ENCODE measurements around the gene KDM4B. TPM values are rescaled to one million over a fixed set of nuclear protein-coding genes. Genes with fewer than 3 reads are reported as not detected.

The KDM4B gene
- total RNA-seq, 1 donor from 2014 or later, result 39.0 TPM

DNA sequence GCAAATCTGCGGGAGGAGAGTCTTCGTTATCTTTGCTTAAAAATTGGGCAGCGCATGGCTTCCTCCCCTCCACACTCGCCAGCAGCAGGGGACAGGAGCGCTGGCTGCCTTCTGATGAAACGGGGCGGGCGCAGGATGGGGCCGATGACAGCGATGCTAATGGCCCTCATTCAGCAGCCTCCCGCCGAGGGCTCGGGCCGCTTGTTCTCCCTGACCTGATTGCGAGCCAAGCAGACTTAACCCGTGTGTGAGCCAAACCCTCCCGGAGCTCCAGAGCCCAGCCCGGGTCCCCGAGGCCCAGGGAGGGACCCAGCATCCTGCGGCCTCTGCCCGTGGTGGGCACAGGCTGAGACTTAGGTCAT is 90.3 kb downstream of the KDM4B start:
- no peak for DNase-seq
- no peak overlapping the region for H3K4me3 ChIP-seq
- H3K4me1 ChIP-seq, result no peaks in the 10 kb centered on the region
- no peak for ATAC-seq
- intact Hi-C loops (cut with DNase I), result no loop called here
- TF ChIP-seq, protein P1, sequence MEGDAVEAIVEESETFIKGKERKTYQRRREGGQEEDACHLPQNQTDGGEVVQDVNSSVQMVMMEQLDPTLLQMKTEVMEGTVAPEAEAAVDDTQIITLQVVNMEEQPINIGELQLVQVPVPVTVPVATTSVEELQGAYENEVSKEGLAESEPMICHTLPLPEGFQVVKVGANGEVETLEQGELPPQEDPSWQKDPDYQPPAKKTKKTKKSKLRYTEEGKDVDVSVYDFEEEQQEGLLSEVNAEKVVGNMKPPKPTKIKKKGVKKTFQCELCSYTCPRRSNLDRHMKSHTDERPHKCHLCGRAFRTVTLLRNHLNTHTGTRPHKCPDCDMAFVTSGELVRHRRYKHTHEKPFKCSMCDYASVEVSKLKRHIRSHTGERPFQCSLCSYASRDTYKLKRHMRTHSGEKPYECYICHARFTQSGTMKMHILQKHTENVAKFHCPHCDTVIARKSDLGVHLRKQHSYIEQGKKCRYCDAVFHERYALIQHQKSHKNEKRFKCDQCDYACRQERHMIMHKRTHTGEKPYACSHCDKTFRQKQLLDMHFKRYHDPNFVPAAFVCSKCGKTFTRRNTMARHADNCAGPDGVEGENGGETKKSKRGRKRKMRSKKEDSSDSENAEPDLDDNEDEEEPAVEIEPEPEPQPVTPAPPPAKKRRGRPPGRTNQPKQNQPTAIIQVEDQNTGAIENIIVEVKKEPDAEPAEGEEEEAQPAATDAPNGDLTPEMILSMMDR (IDR thresholded peaks at IDR 0.05), result no peak
- H3K9me3 ChIP-seq, result no peaks in the 10 kb centered on the region
- no peaks in the 10 kb centered on the region for H3K27me3 ChIP-seq
- H3K27ac ChIP-seq, result no peak overlapping the region
- peaks cover 16% of the 10 kb centered on the region for H3K36me3 ChIP-seq

DNA sequence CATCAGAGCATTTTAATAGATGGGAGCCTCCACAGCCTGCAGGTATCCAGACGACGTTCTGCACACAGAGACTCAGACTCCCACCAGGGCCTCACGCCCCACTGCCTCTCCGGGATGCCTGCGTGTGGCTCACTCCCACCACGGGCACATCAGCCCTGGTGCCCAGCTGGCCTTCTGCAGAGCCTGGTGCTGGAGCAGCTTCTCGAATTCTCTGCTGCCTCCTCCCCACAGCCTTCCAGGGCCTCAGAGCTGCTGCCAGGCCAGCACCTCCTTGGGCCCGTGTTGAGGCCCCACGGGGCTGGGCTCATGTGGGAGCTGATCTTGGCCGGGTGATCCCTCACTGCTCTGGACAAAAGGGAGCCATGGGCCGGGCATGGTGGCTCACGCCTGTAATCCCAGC is 90.9 kb downstream of the KDM4B start:
- intact Hi-C loops (cut with DNase I), result no loop called here
- TF ChIP-seq, protein P1 (IDR thresholded peaks at IDR 0.05), result no peak
- DNase-seq, result no peak
- no peak overlapping the region for H3K4me3 ChIP-seq
- no peak overlapping the region for H3K27ac ChIP-seq
- no peaks in the 10 kb centered on the region for H3K27me3 ChIP-seq
- no peaks in the 10 kb centered on the region for H3K9me3 ChIP-seq
- ATAC-seq, result no peak
- H3K36me3 ChIP-seq, result peaks cover 12% of the 10 kb centered on the region
- no peaks in the 10 kb centered on the region for H3K4me1 ChIP-seq

DNA sequence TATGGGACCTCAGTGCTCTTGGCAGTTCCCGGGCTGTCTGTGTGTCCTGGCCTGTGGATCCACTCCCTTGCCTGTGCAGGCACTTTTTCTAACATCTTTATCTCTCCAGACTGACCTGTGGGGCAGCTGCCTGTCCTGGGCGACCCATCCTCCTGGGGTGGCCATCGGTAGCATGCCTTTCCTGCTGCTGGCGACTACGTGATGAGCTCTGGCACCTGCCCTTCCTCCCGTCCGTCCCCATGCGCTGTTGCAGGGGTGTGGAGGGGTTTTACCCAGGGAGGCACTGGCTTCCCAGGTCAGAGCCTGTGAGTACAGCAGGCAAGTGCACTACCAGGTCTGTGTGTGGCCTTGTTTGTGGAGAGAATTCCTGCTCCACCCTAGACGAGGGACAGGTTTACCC is 93.3 kb downstream of the KDM4B start:
- no peak overlapping the region for H3K4me3 ChIP-seq
- intact Hi-C loops (cut with DNase I), result no loop called here
- no peak overlapping the region for H3K27ac ChIP-seq
- peaks cover 14% of the 10 kb centered on the region for H3K36me3 ChIP-seq
- TF ChIP-seq, protein P1 (IDR thresholded peaks at IDR 0.05), result no peak
- H3K27me3 ChIP-seq, result no peaks in the 10 kb centered on the region
- no peaks in the 10 kb centered on the region for H3K9me3 ChIP-seq
- ATAC-seq (no peak), DNase-seq (no peak)
- no peaks in the 10 kb centered on the region for H3K4me1 ChIP-seq

DNA sequence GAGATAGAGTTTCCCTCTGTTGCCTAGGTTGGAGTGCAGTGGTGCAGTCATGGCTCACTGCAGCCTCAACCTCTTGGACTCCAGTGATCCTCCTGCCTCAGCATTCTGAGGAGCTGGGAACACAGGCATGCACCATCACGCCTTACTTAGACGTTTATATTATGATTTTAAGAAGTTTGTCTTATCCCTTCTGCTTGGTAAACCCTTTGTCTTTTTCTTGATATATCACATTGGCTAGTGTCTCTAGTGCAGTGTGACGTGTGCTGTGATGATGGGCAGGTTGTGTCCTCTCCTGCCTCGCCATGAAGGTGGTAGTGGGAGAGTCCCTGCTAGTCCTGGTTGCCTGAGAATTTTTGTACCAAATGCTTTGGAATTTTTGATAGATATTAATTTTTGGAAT is 93.9 kb downstream of the KDM4B start:
- no peaks in the 10 kb centered on the region for H3K4me1 ChIP-seq
- TF ChIP-seq, protein P1 (IDR thresholded peaks at IDR 0.05), result no peak
- peaks cover 14% of the 10 kb centered on the region for H3K36me3 ChIP-seq

DNA sequence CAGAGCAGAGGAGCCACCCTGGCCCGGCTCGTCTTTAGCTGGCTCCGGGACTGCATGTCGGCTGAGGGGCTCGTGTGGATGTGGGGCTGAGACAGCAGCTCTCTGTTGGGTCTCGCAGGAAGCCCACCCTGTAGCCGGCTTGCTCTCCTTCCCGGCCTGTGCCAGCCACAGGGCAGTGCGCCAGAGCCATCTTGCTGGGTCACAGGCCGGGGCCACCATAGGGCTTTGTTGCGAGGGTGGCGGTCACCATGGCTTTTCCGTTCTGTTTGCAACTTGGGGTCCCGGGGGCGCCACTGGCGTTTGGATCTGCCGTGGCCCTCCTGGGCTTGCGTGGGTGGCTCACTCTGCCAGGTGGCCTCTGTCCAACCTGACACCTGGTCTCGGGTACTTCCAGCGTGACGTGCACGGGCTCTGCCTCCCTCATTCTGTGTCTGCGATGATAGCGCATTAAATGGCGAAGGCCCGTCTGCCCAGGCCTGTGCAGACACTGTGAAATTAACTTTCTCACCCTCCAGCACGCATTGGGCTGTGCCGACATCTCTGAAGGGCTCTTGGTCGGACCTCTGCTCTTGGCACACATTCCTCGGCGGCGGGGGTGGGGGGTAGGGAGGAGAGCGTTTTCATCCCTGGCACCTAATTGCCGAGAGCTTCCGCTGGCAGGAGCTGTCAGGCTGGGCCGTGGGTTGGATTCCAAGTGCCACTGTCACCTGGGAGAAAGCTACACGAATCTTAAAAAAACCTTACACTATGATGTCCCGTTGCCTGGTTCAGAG is 95.1 kb downstream of the KDM4B start:
- DNase-seq, result no peak
- TF ChIP-seq, protein P1 (IDR thresholded peaks at IDR 0.05), result no peak
- Histone ChIP-seq H3K27me3 (no peaks in the 10 kb centered on the region), H3K4me3 (no peak overlapping the region), H3K27ac (no peak overlapping the region), H3K4me1 (no peaks in the 10 kb centered on the region), H3K36me3 (peaks cover 14% of the 10 kb centered on the region), H3K9me3 (no peaks in the 10 kb centered on the region)
- ATAC-seq, result no peak
- intact Hi-C loops (cut with DNase I), result no loop called here

More for the DNA sequence above, 93.9 kb downstream of the KDM4B start:
- ATAC-seq, result no peak
- Histone ChIP-seq H3K9me3 (no peaks in the 10 kb centered on the region), H3K27me3 (no peaks in the 10 kb centered on the region), H3K4me3 (no peak overlapping the region), H3K27ac (no peak overlapping the region)
- no peak for DNase-seq
- intact Hi-C loops (cut with DNase I), result no loop called here

All from upper lobe of right lung (tissue), 1 donor.